ENCODE measurements around the gene NEMF.
"Not testable (repeated sequence)": the region's sequence is repeated elsewhere in the genome, so short reads cannot be mapped to it uniquely, and the experiment has no call there.

The NEMF gene

GRCh38 chr14:49767270-49767570 lies 85.4 kb downstream of the NEMF start:
- ATAC-seq = no peak
- DNase-seq = no peak
- Mint-ChIP-seq H3K4me3 (peak overlapping the region; percentile 87), H3K9me3 (no peaks in the 10 kb centered on the region), H3K27ac (peak overlapping the region; percentile 98), H3K27me3 (no peaks in the 10 kb centered on the region), H3K36me3 (ENCODE audit: low read depth) (no peaks in the 10 kb centered on the region), H3K4me1 (peaks cover 32% of the 10 kb centered on the region)

GRCh38 chr14:49766839-49767238 lies 85.7 kb downstream of the NEMF start:
- Mint-ChIP-seq H3K27ac (peak overlapping the region; percentile 98), H3K36me3 (ENCODE audit: low read depth) (no peaks in the 10 kb centered on the region), H3K4me1 (peaks cover 32% of the 10 kb centered on the region), H3K4me3 (peak overlapping the region; percentile 87), H3K27me3 (no peaks in the 10 kb centered on the region), H3K9me3 (no peaks in the 10 kb centered on the region)
- no peak for DNase-seq
- no peak for ATAC-seq

GRCh38 chr14:49761839-49762551 lies 90.6 kb downstream of the NEMF start:
- H3K27ac Mint-ChIP-seq = no peak overlapping the region
- H3K4me3 Mint-ChIP-seq = no peak overlapping the region
- no peaks in the 10 kb centered on the region for H3K36me3 Mint-ChIP-seq (ENCODE audit: low read depth)
- H3K4me1 Mint-ChIP-seq = peaks cover 6% of the 10 kb centered on the region
- no peak for ATAC-seq
- DNase-seq = no peak
- H3K9me3 Mint-ChIP-seq = no peaks in the 10 kb centered on the region
- H3K27me3 Mint-ChIP-seq = no peaks in the 10 kb centered on the region

GRCh38 chr14:49755378-49755777 lies 97.2 kb downstream of the NEMF start:
- Mint-ChIP-seq H3K36me3 (ENCODE audit: low read depth) (peaks cover 4% of the 10 kb centered on the region), H3K27ac (no peak overlapping the region), H3K27me3 (no peaks in the 10 kb centered on the region), H3K9me3 (no peaks in the 10 kb centered on the region), H3K4me3 (no peak overlapping the region), H3K4me1 (no peaks in the 10 kb centered on the region)
- ATAC-seq (no peak), DNase-seq (no peak)

- Mint-ChIP-seq H3K4me1 (no peaks in the 10 kb centered on the region), H3K36me3 (ENCODE audit: low read depth) (peaks cover 7% of the 10 kb centered on the region), H3K4me3 (no peak overlapping the region), H3K9me3 (no peaks in the 10 kb centered on the region), H3K27ac (no peak overlapping the region), H3K27me3 (no peaks in the 10 kb centered on the region)
- DNase-seq = no peak
- no peak for ATAC-seq
These were observed 98.0 kb downstream of the NEMF start for GRCh38 chr14:49754570-49755097.

- H3K27ac Mint-ChIP-seq; H3K27me3 Mint-ChIP-seq; H3K4me1 Mint-ChIP-seq; H3K9me3 Mint-ChIP-seq; H3K36me3 Mint-ChIP-seq (ENCODE audit: low read depth); DNase-seq; H3K4me3 Mint-ChIP-seq: not testable (repeated sequence)
- ATAC-seq = peak; percentile 20
These were observed 106.1 kb downstream of the NEMF start for GRCh38 chr14:49746476-49746875.

- no peaks in the 10 kb centered on the region for H3K4me1 Mint-ChIP-seq
- no peaks in the 10 kb centered on the region for H3K9me3 Mint-ChIP-seq
- no peaks in the 10 kb centered on the region for H3K27me3 Mint-ChIP-seq
- H3K4me3 Mint-ChIP-seq = no peak overlapping the region
- ATAC-seq (no peak), DNase-seq (no peak)
- no peak overlapping the region for H3K27ac Mint-ChIP-seq
- peaks cover 6% of the 10 kb centered on the region for H3K36me3 Mint-ChIP-seq (ENCODE audit: low read depth)
These were observed 107.4 kb downstream of the NEMF start for GRCh38 chr14:49745191-49745590.

- not testable (repeated sequence) for H3K27ac Mint-ChIP-seq; H3K36me3 Mint-ChIP-seq (ENCODE audit: low read depth); H3K4me1 Mint-ChIP-seq; H3K27me3 Mint-ChIP-seq; H3K4me3 Mint-ChIP-seq; DNase-seq; ATAC-seq; H3K9me3 Mint-ChIP-seq
These were observed 116.9 kb downstream of the NEMF start for GRCh38 chr14:49735669-49736068.

- ATAC-seq (no peak), DNase-seq (no peak)
- Mint-ChIP-seq H3K4me1 (no peaks in the 10 kb centered on the region), H3K9me3 (no peaks in the 10 kb centered on the region), H3K27ac (no peak overlapping the region), H3K36me3 (ENCODE audit: low read depth) (no peaks in the 10 kb centered on the region), H3K27me3 (no peaks in the 10 kb centered on the region), H3K4me3 (no peak overlapping the region)
These were observed 118.8 kb downstream of the NEMF start for GRCh38 chr14:49733836-49734235.

GRCh38 chr14:49732896-49733295 lies 119.7 kb downstream of the NEMF start:
- ATAC-seq (no peak), DNase-seq (no peak)
- no peaks in the 10 kb centered on the region for H3K36me3 Mint-ChIP-seq (ENCODE audit: low read depth)
- no peaks in the 10 kb centered on the region for H3K9me3 Mint-ChIP-seq
- no peaks in the 10 kb centered on the region for H3K27me3 Mint-ChIP-seq
- no peaks in the 10 kb centered on the region for H3K4me1 Mint-ChIP-seq
- no peak overlapping the region for H3K27ac Mint-ChIP-seq
- H3K4me3 Mint-ChIP-seq = no peak overlapping the region
